ENCODE measurements around the gene RBP3. TPM values are rescaled to one million over a fixed set of nuclear protein-coding genes. Genes with fewer than 3 reads are reported as not detected.

The RBP3 gene
- total RNA-seq, 5 donors from 2014 or later (not counting 1 experiment from before 2014, with no cell fraction given), result not detected

- ChIA-PET POLR2A (no interaction called here), CTCF (no interaction called here)
- ATAC-seq (replicated peaks in 1 of 4) (no peak), DNase-seq (no peak)
- no peaks in the 10 kb centered on the region for H3K4me1 Mint-ChIP-seq
- no peak overlapping the region for H3K27ac Mint-ChIP-seq
- WGBS (ENCODE audit: insufficient coverage), result 75% methylated on average over 2 of the region's 4 CpGs
- H3K4me3 Mint-ChIP-seq, result no peak overlapping the region
- H3K4me1 ChIP-seq (ENCODE audit: control insufficient read depth in 1 of 2, extremely low read depth in 1 of 2, insufficient read depth in 2 of 2, low read length in 2 of 2), result no peaks in the 10 kb centered on the region
- no peaks in the 10 kb centered on the region for H3K9me3 ChIP-seq
- H3K4me3 ChIP-seq (ENCODE audit: control insufficient read depth in 1 of 2, extremely low read depth in 1 of 2, low read length in 1 of 2), result no peak overlapping the region
- H3K9me3 Mint-ChIP-seq, result no peaks in the 10 kb centered on the region
- no peaks in the 10 kb centered on the region for H3K27me3 Mint-ChIP-seq
- H3K27ac ChIP-seq (ENCODE audit: low read length), result no peak overlapping the region
- H3K27me3 ChIP-seq (replicated peaks in 1 of 2; ENCODE audit: control insufficient read depth in 2 of 2, extremely low read depth in 1 of 2, insufficient read depth in 2 of 2, low read length in 1 of 2), result peaks cover 0 to 10% of the 10 kb centered on the region in 2 experiments
- H3K36me3 ChIP-seq (ENCODE audit: control insufficient read depth in 2 of 2, extremely low read depth in 1 of 2, insufficient read depth in 1 of 2, low read length in 1 of 2), result no peaks in the 10 kb centered on the region
- H3K36me3 Mint-ChIP-seq, result no peaks in the 10 kb centered on the region
Measured at GRCh38 chr10:47354165-47354564, 6.0 kb downstream of the RBP3 start.

- Histone ChIP-seq H3K27ac (ENCODE audit: low read length) (no peak overlapping the region), H3K36me3 (ENCODE audit: control insufficient read depth in 2 of 2, extremely low read depth in 1 of 2, insufficient read depth in 1 of 2, low read length in 1 of 2) (no peaks in the 10 kb centered on the region), H3K27me3 (replicated peaks in 1 of 2; ENCODE audit: control insufficient read depth in 2 of 2, extremely low read depth in 1 of 2, insufficient read depth in 2 of 2, low read length in 1 of 2) (peaks cover 0 to 14% of the 10 kb centered on the region in 2 experiments), H3K4me3 (ENCODE audit: control insufficient read depth in 1 of 2, extremely low read depth in 1 of 2, low read length in 1 of 2) (no peak overlapping the region), H3K9me3 (no peaks in the 10 kb centered on the region), H3K4me1 (ENCODE audit: control insufficient read depth in 1 of 2, extremely low read depth in 1 of 2, insufficient read depth in 2 of 2, low read length in 2 of 2) (no peaks in the 10 kb centered on the region)
- Mint-ChIP-seq H3K36me3 (no peaks in the 10 kb centered on the region), H3K4me1 (no peaks in the 10 kb centered on the region), H3K27ac (no peak overlapping the region), H3K9me3 (no peaks in the 10 kb centered on the region), H3K27me3 (no peaks in the 10 kb centered on the region), H3K4me3 (no peak overlapping the region)
- ATAC-seq (replicated peaks in 1 of 4), result no peak
- no peak for DNase-seq
- CTCF ChIA-PET, result interaction anchor here in 1 of 2 donors (0.8 to 1.4 kb wide), 2 partner anchors 10 to 14 kb away, joined by 3 to 4 read pairs; no protein-coding TSS in a partner anchor
- POLR2A ChIA-PET, result no interaction called here
- 50% methylated on average over 1 of the region's 1 CpG for WGBS (ENCODE audit: insufficient coverage)
Measured at GRCh38 chr10:47354900-47355299, 6.7 kb downstream of the RBP3 start.

GRCh38 chr10:47356708-47357107, 8.5 kb downstream of the RBP3 start:
- H3K9me3 ChIP-seq, result no peaks in the 10 kb centered on the region
- Mint-ChIP-seq H3K4me3 (no peak overlapping the region), H3K9me3 (no peaks in the 10 kb centered on the region), H3K27ac (no peak overlapping the region), H3K27me3 (no peaks in the 10 kb centered on the region), H3K4me1 (no peaks in the 10 kb centered on the region), H3K36me3 (no peaks in the 10 kb centered on the region)
- DNase-seq (no peak), ATAC-seq (replicated peaks in 1 of 4) (no peak)
- ChIA-PET CTCF (no interaction called here), POLR2A (no interaction called here)
- peaks cover 0 to 11% of the 10 kb centered on the region in 2 experiments for H3K27me3 ChIP-seq (replicated peaks in 1 of 2; ENCODE audit: control insufficient read depth in 2 of 2, extremely low read depth in 1 of 2, insufficient read depth in 2 of 2, low read length in 1 of 2)
- H3K4me3 ChIP-seq (ENCODE audit: control insufficient read depth in 1 of 2, extremely low read depth in 1 of 2, low read length in 1 of 2), result no peak overlapping the region
- H3K27ac ChIP-seq (ENCODE audit: low read length), result no peak overlapping the region
- H3K4me1 ChIP-seq (ENCODE audit: control insufficient read depth in 1 of 2, extremely low read depth in 1 of 2, insufficient read depth in 2 of 2, low read length in 2 of 2), result no peaks in the 10 kb centered on the region
- no peaks in the 10 kb centered on the region for H3K36me3 ChIP-seq (ENCODE audit: control insufficient read depth in 2 of 2, extremely low read depth in 1 of 2, insufficient read depth in 1 of 2, low read length in 1 of 2)
- 66% methylated on average over 4 of the region's 5 CpGs for WGBS (ENCODE audit: insufficient coverage)

GRCh38 chr10:47357131-47357582, 9.0 kb downstream of the RBP3 start:
- H3K36me3 Mint-ChIP-seq, result no peaks in the 10 kb centered on the region
- 91% methylated on average over 3 of the region's 12 CpGs for WGBS (ENCODE audit: insufficient coverage)
- DNase-seq (no peak), ATAC-seq (replicated peaks in 1 of 4) (no peak)
- H3K27me3 ChIP-seq (replicated peaks in 1 of 2; ENCODE audit: control insufficient read depth in 2 of 2, extremely low read depth in 1 of 2, insufficient read depth in 2 of 2, low read length in 1 of 2), result peaks cover 0 to 9% of the 10 kb centered on the region in 2 experiments
- no peaks in the 10 kb centered on the region for H3K4me1 ChIP-seq (ENCODE audit: control insufficient read depth in 1 of 2, extremely low read depth in 1 of 2, insufficient read depth in 2 of 2, low read length in 2 of 2)
- H3K27ac ChIP-seq (ENCODE audit: low read length), result no peak overlapping the region
- no peaks in the 10 kb centered on the region for H3K9me3 Mint-ChIP-seq
- ChIA-PET CTCF (no interaction called here), POLR2A (no interaction called here)
- H3K4me1 Mint-ChIP-seq, result no peaks in the 10 kb centered on the region
- no peaks in the 10 kb centered on the region for H3K27me3 Mint-ChIP-seq
- no peak overlapping the region for H3K27ac Mint-ChIP-seq
- no peaks in the 10 kb centered on the region for H3K36me3 ChIP-seq (ENCODE audit: control insufficient read depth in 2 of 2, extremely low read depth in 1 of 2, insufficient read depth in 1 of 2, low read length in 1 of 2)
- no peaks in the 10 kb centered on the region for H3K9me3 ChIP-seq
- H3K4me3 Mint-ChIP-seq, result no peak overlapping the region
- no peak overlapping the region for H3K4me3 ChIP-seq (ENCODE audit: control insufficient read depth in 1 of 2, extremely low read depth in 1 of 2, low read length in 1 of 2)

GRCh38 chr10:47357911-47358310, 9.7 kb downstream of the RBP3 start:
- no peak for DNase-seq
- ChIA-PET POLR2A (no interaction called here), CTCF (no interaction called here)
- no peaks in the 10 kb centered on the region for H3K36me3 ChIP-seq (ENCODE audit: control insufficient read depth in 2 of 2, extremely low read depth in 1 of 2, insufficient read depth in 1 of 2, low read length in 1 of 2)
- peaks cover 0 to 8% of the 10 kb centered on the region in 2 experiments for H3K27me3 ChIP-seq (replicated peaks in 1 of 2; ENCODE audit: control insufficient read depth in 2 of 2, extremely low read depth in 1 of 2, insufficient read depth in 2 of 2, low read length in 1 of 2)
- no peaks in the 10 kb centered on the region for H3K36me3 Mint-ChIP-seq
- no peak overlapping the region for H3K4me3 Mint-ChIP-seq
- no peak overlapping the region for H3K27ac Mint-ChIP-seq
- WGBS (ENCODE audit: insufficient coverage), result 97% methylated on average over 3 of the region's 3 CpGs
- no peaks in the 10 kb centered on the region for H3K27me3 Mint-ChIP-seq
- no peaks in the 10 kb centered on the region for H3K4me1 ChIP-seq (ENCODE audit: control insufficient read depth in 1 of 2, extremely low read depth in 1 of 2, insufficient read depth in 2 of 2, low read length in 2 of 2)
- no peaks in the 10 kb centered on the region for H3K9me3 ChIP-seq
- H3K4me1 Mint-ChIP-seq, result no peaks in the 10 kb centered on the region
- no peak overlapping the region for H3K4me3 ChIP-seq (ENCODE audit: control insufficient read depth in 1 of 2, extremely low read depth in 1 of 2, low read length in 1 of 2)
- H3K27ac ChIP-seq (ENCODE audit: low read length), result no peak overlapping the region
- ATAC-seq (replicated peaks in 1 of 4), result no peak
- H3K9me3 Mint-ChIP-seq, result no peaks in the 10 kb centered on the region

- DNase-seq (no peak), ATAC-seq (replicated peaks in 1 of 4) (no peak)
- ChIA-PET CTCF (no interaction called here), POLR2A (interaction anchor here in 1 of 2 donors (0.6 kb wide), 1 partner anchor 35 kb away, joined by 4 read pairs; no protein-coding TSS in a partner anchor)
- Histone ChIP-seq H3K27ac (ENCODE audit: low read length) (no peak overlapping the region), H3K9me3 (no peaks in the 10 kb centered on the region), H3K4me1 (ENCODE audit: control insufficient read depth in 1 of 2, extremely low read depth in 1 of 2, insufficient read depth in 2 of 2, low read length in 2 of 2) (no peaks in the 10 kb centered on the region), H3K36me3 (ENCODE audit: control insufficient read depth in 2 of 2, extremely low read depth in 1 of 2, insufficient read depth in 1 of 2, low read length in 1 of 2) (no peaks in the 10 kb centered on the region), H3K27me3 (replicated peaks in 1 of 2; ENCODE audit: control insufficient read depth in 2 of 2, extremely low read depth in 1 of 2, insufficient read depth in 2 of 2, low read length in 1 of 2) (peaks cover 0 to 8% of the 10 kb centered on the region in 2 experiments), H3K4me3 (ENCODE audit: control insufficient read depth in 1 of 2, extremely low read depth in 1 of 2, low read length in 1 of 2) (no peak overlapping the region)
- Mint-ChIP-seq H3K4me1 (no peaks in the 10 kb centered on the region), H3K36me3 (no peaks in the 10 kb centered on the region), H3K27ac (no peak overlapping the region), H3K4me3 (no peak overlapping the region), H3K27me3 (no peaks in the 10 kb centered on the region), H3K9me3 (no peaks in the 10 kb centered on the region)
- 54% methylated on average over 2 of the region's 3 CpGs for WGBS (ENCODE audit: insufficient coverage)
Measured at GRCh38 chr10:47358457-47358856, 10.3 kb downstream of the RBP3 start.

GRCh38 chr10:47359101-47359500, 10.9 kb downstream of the RBP3 start:
- POLR2A ChIA-PET, result no interaction called here
- no peak overlapping the region for H3K4me3 Mint-ChIP-seq
- H3K36me3 Mint-ChIP-seq, result no peaks in the 10 kb centered on the region
- CTCF ChIA-PET, result no interaction called here
- Histone ChIP-seq H3K4me1 (ENCODE audit: control insufficient read depth in 1 of 2, extremely low read depth in 1 of 2, insufficient read depth in 2 of 2, low read length in 2 of 2) (no peaks in the 10 kb centered on the region), H3K27me3 (replicated peaks in 1 of 2; ENCODE audit: control insufficient read depth in 2 of 2, extremely low read depth in 1 of 2, insufficient read depth in 2 of 2, low read length in 1 of 2) (peaks cover 0 to 8% of the 10 kb centered on the region in 2 experiments), H3K27ac (ENCODE audit: low read length) (no peak overlapping the region), H3K9me3 (no peaks in the 10 kb centered on the region), H3K4me3 (ENCODE audit: control insufficient read depth in 1 of 2, extremely low read depth in 1 of 2, low read length in 1 of 2) (no peak overlapping the region), H3K36me3 (ENCODE audit: control insufficient read depth in 2 of 2, extremely low read depth in 1 of 2, insufficient read depth in 1 of 2, low read length in 1 of 2) (no peaks in the 10 kb centered on the region)
- H3K9me3 Mint-ChIP-seq, result no peaks in the 10 kb centered on the region
- no peak for DNase-seq
- H3K27me3 Mint-ChIP-seq, result no peaks in the 10 kb centered on the region
- WGBS (ENCODE audit: insufficient coverage), result 100% methylated on average over 1 of the region's 2 CpGs
- H3K27ac Mint-ChIP-seq, result no peak overlapping the region
- no peak for ATAC-seq (replicated peaks in 1 of 4)
- H3K4me1 Mint-ChIP-seq, result no peaks in the 10 kb centered on the region
